AG04449 (cell line): ENCODE results near the gene MAST4.
"Not testable (repeated sequence)": the region's sequence is repeated elsewhere in the genome, so short reads cannot be mapped to it uniquely, and the experiment has no call there.

Source experiments
- CTCF ChIA-PET: fragments of 350-600 bp; formaldehyde crosslinking; extraction: SDS; loops from one replicate; lab custom pipeline; 2021; ENCODE audit warnings: antibody characterized with exemption; lab: Yijun Ruan, JAX
- POLR2A ChIA-PET: fragments of 400-600, 350-600 bp; formaldehyde crosslinking; extraction: SDS; loops from one replicate; lab custom pipeline; 2020; ENCODE audit warnings: antibody characterized with exemption, inconsistent platforms; lab: Yijun Ruan, JAX
- DNase-seq: peaks from one replicate; pipeline ENCODE4 v3.0.0-alpha.2; 2010; ENCODE audit warnings: low read depth, low spot score
- H3K4me3 ChIP-seq: 2 replicates; pipeline ENCODE4 v1.5.1; 2011; ENCODE audit warnings: low read depth, mild to moderate bottlenecking, control low read depth, low read length
- CTCF ChIP-seq: IDR thresholded peaks from one replicate; pipeline ENCODE4 v1.5.1; 2011; ENCODE audit warnings: mild to moderate bottlenecking, moderate library complexity, low read length, control low read depth, inconsistent platforms; ENCODE audit not compliant: insufficient read depth; ENCODE audit errors: missing control alignments

The MAST4 gene

DNA sequence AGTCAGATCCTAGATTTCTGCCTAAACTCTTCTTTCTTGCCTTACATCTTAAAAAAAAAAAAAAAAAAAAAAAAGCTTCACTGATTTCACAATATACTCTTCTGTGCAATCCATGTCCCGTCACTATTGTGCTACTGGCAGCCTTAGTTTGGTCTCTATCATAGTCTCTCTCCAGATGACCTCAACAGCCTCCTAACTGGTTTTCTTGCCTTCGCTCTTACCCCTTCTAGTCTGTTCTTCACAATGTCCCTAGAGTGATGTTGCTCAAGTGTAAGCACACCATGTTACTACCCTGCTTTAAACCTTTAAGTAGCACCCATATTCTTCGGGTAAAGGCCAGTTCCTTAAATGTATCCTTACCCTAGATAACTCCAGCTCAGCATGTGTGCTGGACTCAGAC is 574.6 kb downstream of the MAST4 start:
- no peak for DNase-seq
- POLR2A ChIA-PET: no interaction called here
- CTCF ChIA-PET: no interaction called here
- no peak for TF ChIP-seq CTCF
- H3K4me3 ChIP-seq: no peak overlapping the region

GRCh38 chr5:67173351-67173750 is 577.2 kb downstream of the MAST4 start:
- POLR2A ChIA-PET, H3K4me3 ChIP-seq, DNase-seq: not testable (repeated sequence)
- CTCF ChIA-PET: interaction anchor here (0.9 kb wide), 2 partner anchors 14 to 865 kb away, joined by 4 read pairs; no protein-coding TSS in a partner anchor

GRCh38 chr5:67173959-67174358 is 577.8 kb downstream of the MAST4 start:
- no peak for DNase-seq
- H3K4me3 ChIP-seq: no peak overlapping the region
- ChIA-PET POLR2A (no interaction called here), CTCF (interaction anchor here (0.9 to 3.2 kb wide), 5 partner anchors 7 to 865 kb away, joined by 3 to 13 read pairs (median 4); no protein-coding TSS in a partner anchor)
- no peak for TF ChIP-seq CTCF

- ChIA-PET POLR2A (no interaction called here), CTCF (interaction anchor here (3.2 kb wide), 1 partner anchor 10 kb away, joined by 13 read pairs; no protein-coding TSS in a partner anchor)
- no peak for DNase-seq
- TF ChIP-seq CTCF: no peak
- H3K4me3 ChIP-seq: no peak overlapping the region
Observed at GRCh38 chr5:67176936-67177335, 580.7 kb downstream of the MAST4 start.

- no peak for TF ChIP-seq CTCF
- ChIA-PET POLR2A (no interaction called here), CTCF (interaction anchor here (0.8 to 1.4 kb wide), 4 partner anchors 11 to 29 kb away, joined by 3 read pairs; no protein-coding TSS in a partner anchor)
- H3K4me3 ChIP-seq: no peak overlapping the region
- DNase-seq: no peak
Observed at GRCh38 chr5:67178085-67178484, 581.9 kb downstream of the MAST4 start.

DNA sequence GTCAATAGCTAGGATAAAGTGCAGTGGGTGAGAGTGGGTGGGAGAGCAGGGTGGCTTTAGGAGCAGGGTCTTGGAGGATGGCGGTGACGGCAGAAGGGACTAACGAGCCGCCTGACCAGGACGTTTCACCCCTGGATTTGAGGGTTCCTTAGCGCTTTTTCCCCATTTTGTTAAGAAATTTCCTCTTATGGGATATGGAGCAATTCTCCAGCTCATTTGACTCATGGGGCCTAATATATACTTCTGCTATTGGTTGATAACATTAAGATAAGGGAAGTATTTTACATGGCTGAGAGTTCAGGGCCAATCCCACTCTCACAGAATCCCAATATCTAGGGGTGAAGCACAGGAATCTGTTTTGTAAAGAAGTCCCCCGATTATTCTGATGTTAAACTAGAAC is 582.8 kb downstream of the MAST4 start:
- no peak for TF ChIP-seq CTCF
- ChIA-PET POLR2A (no interaction called here), CTCF (interaction anchor here (0.8 to 1.4 kb wide), 4 partner anchors 11 to 28 kb away, joined by 3 read pairs; no protein-coding TSS in a partner anchor)
- H3K4me3 ChIP-seq: no peak overlapping the region
- no peak for DNase-seq
